ENCODE measurements around the gene SESN3. TPM values are rescaled to one million over a fixed set of nuclear protein-coding genes. Genes with fewer than 3 reads are reported as not detected.
"Not testable (repeated sequence)": the region's sequence is repeated elsewhere in the genome, so short reads cannot be mapped to it uniquely, and the experiment has no call there.

Gene SESN3
- total RNA-seq, 3 donors from 2014 or later, result 28.2 to 98.1 (median 39.7) TPM

GRCh38 chr11:95218149-95218548 is 12.9 kb downstream of the SESN3 start:
- no peaks in the 10 kb centered on the region for H3K27me3 ChIP-seq
- no peaks in the 10 kb centered on the region for H3K9me3 ChIP-seq
- intact Hi-C loops (cut with DNase I; ENCODE audit: low total_unique reads), result no loop called here
- no peak for DNase-seq (ENCODE audit: low spot score in 2 of 2)
- H3K36me3 ChIP-seq, result no peaks in the 10 kb centered on the region
- no peak overlapping the region for H3K4me3 ChIP-seq
- no peaks in the 10 kb centered on the region for H3K4me1 ChIP-seq
- no peak overlapping the region for H3K27ac ChIP-seq
- TF ChIP-seq CTCF (IDR thresholded peaks at IDR 0.05) (no peak), POLR2AphosphoS5 (IDR thresholded peaks at IDR 0.05) (no peak), POLR2A (IDR thresholded peaks at IDR 0.05) (no peak)

DNA sequence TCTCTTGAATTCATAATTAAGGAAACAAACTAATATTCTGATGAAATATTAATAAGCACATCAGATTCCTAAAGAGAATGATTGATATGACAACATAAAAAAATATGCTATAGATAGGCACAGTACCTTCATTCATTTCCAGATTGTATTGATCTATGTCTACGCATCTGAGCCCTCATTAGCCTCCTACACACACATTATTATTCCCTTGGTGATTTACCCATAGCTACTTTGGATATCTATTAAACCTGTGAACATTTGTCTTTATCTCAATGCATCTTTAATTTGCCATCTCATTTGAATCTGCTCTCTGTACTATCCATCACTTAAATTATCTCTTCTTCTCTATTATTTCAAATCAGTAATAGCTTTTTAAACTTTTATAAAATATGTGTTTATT is 18.4 kb downstream of the SESN3 start:
- intact Hi-C loops (cut with DNase I; ENCODE audit: low total_unique reads), result no loop called here
- TF ChIP-seq POLR2A (IDR thresholded peaks at IDR 0.05), result no peak
- no peak for TF ChIP-seq CTCF (IDR thresholded peaks at IDR 0.05)
- no peak for TF ChIP-seq POLR2AphosphoS5 (IDR thresholded peaks at IDR 0.05)
- Histone ChIP-seq H3K27ac (no peak overlapping the region), H3K4me1 (no peaks in the 10 kb centered on the region), H3K27me3 (no peaks in the 10 kb centered on the region), H3K9me3 (no peaks in the 10 kb centered on the region), H3K36me3 (no peaks in the 10 kb centered on the region), H3K4me3 (no peak overlapping the region)
- no peak for DNase-seq (ENCODE audit: low spot score in 2 of 2)

- H3K27ac ChIP-seq; H3K9me3 ChIP-seq; DNase-seq (ENCODE audit: low spot score in 2 of 2); H3K27me3 ChIP-seq; H3K36me3 ChIP-seq; intact Hi-C loops (cut with DNase I; ENCODE audit: low total_unique reads); H3K4me1 ChIP-seq; H3K4me3 ChIP-seq: not testable (repeated sequence)
Observed at GRCh38 chr11:95209535-95209934, 21.5 kb downstream of the SESN3 start.

DNA sequence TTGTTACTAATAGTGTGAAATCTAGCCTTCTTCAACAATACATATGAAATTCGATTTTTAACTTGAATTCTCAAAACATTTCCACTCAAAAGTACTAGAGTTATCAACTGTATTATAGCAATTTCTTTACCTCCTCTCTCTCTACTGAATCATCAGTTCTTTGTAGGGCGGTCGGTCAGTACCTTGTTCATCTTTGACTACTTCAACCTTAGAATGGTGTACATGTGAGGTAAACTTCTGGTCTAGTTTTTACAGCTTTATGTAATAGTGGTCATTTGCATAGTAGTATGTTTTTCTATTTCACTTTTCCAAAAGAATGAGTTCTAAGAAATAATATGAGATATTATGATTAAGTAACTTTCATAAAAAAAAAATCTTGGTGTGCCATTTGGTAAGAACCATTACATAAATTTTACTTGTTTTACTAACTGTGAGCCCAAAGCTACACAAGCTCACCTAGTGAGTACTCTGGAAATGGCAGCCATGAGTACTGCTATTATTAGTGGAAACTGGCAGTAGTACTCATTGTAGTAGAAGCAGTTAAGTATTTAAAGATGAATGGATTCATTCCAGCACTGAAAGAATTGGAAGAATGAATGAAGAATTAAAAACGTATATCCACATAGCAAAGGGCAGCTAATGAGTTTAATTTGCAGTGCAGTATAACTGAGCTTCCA is 30.1 kb downstream of the SESN3 start:
- H3K27me3 ChIP-seq, result no peaks in the 10 kb centered on the region
- H3K36me3 ChIP-seq, result no peaks in the 10 kb centered on the region
- H3K4me3 ChIP-seq, result no peak overlapping the region
- TF ChIP-seq POLR2A (IDR thresholded peaks at IDR 0.05) (no peak), CTCF (IDR thresholded peaks at IDR 0.05) (no peak), POLR2AphosphoS5 (IDR thresholded peaks at IDR 0.05) (no peak)
- no peaks in the 10 kb centered on the region for H3K4me1 ChIP-seq
- no peak for DNase-seq (ENCODE audit: low spot score in 2 of 2)
- no peak overlapping the region for H3K27ac ChIP-seq
- intact Hi-C loops (cut with DNase I; ENCODE audit: low total_unique reads), result no loop called here
- no peaks in the 10 kb centered on the region for H3K9me3 ChIP-seq

GRCh38 chr11:95195831-95196230 is 35.2 kb downstream of the SESN3 start:
- no peak for DNase-seq (ENCODE audit: low spot score in 2 of 2)
- intact Hi-C loops (cut with DNase I; ENCODE audit: low total_unique reads), result no loop called here
- Histone ChIP-seq H3K36me3 (no peaks in the 10 kb centered on the region), H3K4me3 (no peak overlapping the region), H3K27me3 (no peaks in the 10 kb centered on the region), H3K9me3 (no peaks in the 10 kb centered on the region), H3K4me1 (no peaks in the 10 kb centered on the region), H3K27ac (no peak overlapping the region)
- no peak for TF ChIP-seq POLR2AphosphoS5 (IDR thresholded peaks at IDR 0.05)
- TF ChIP-seq CTCF (IDR thresholded peaks at IDR 0.05), result no peak
- no peak for TF ChIP-seq POLR2A (IDR thresholded peaks at IDR 0.05)

GRCh38 chr11:95193541-95193940 is 37.5 kb downstream of the SESN3 start:
- Histone ChIP-seq H3K27me3 (no peaks in the 10 kb centered on the region), H3K9me3 (no peaks in the 10 kb centered on the region), H3K4me3 (no peak overlapping the region), H3K4me1 (no peaks in the 10 kb centered on the region), H3K36me3 (no peaks in the 10 kb centered on the region), H3K27ac (no peak overlapping the region)
- intact Hi-C loops (cut with DNase I; ENCODE audit: low total_unique reads), result no loop called here
- no peak for DNase-seq (ENCODE audit: low spot score in 2 of 2)
- TF ChIP-seq POLR2AphosphoS5 (IDR thresholded peaks at IDR 0.05) (no peak), CTCF (IDR thresholded peaks at IDR 0.05) (no peak), POLR2A (IDR thresholded peaks at IDR 0.05) (no peak)
